Suppressor macrophage treated with lipopolysaccharide for 4 hours (primary cell): ENCODE measurements around the gene PRDM2.

Experiments used
- DNase-seq: peaks from one replicate; pipeline ENCODE4 v3.0.0-alpha.2; 2020

PRDM2 gene

GRCh38 chr1:13869172-13869797, 169.3 kb downstream of the PRDM2 start:
- no peak for DNase-seq

DNA sequence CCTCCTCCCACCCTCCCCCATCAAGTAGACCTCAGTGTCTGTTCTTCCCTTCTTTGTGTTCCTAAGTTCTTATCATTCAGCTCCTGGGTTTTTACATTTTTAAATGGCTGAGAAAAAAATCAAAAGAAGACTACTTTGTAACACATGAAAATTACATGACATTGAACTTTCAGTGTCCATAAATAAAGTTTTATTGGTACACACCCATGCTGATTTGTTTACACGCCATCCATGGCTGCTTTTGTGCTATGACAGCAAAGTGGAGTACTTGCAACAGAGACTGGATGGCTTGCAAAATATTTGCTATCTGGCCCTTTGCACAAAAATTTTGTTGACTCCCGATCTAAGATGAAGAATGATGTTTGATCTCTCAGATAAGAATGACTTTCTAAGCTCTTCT, 171.4 kb downstream of the PRDM2 start:
- DNase-seq, result no peak

- no peak for DNase-seq
These were observed 171.9 kb downstream of the PRDM2 start for GRCh38 chr1:13871886-13872285.

DNA sequence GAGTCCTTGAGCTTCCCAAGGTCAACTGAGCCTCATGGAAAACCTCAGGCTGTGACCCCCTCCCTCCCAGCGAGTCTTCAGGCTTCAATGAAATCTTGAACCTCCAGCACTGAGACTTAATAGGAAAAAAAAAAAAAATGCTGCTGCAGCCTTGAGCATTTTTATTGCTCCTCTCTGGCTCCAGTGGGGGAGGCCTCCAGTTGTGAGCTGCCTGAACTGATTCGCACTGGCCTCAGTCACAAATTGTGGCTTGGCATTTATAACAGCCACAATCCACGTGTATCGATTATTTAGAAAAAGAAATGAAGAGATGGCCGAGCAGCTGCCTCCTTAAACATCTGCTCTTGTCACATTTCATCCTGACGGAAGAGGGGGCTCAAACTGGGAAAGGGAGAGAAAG, 173.0 kb downstream of the PRDM2 start:
- no peak for DNase-seq
